NB4 (cell line): Measurements from ENCODE around the gene EML3.
"Not testable (repeated sequence)": the region's sequence is repeated elsewhere in the genome, so short reads cannot be mapped to it uniquely, and the experiment has no call there.

ENCODE experiments used
- MYC ChIP-seq: IDR thresholded peaks from 2 replicates; pipeline ENCODE4 v1.6.1; 2011; ENCODE audit warnings: low read depth, low read length
- POLR2A ChIP-seq: IDR thresholded peaks from 2 replicates; pipeline ENCODE4 v1.6.1; 2011; ENCODE audit warnings: mild to moderate bottlenecking; ENCODE audit not compliant: insufficient read length; ENCODE audit errors: extremely low read depth
- TF ChIP-seq, protein P1 (sequence below): IDR thresholded peaks from one replicate; pipeline ENCODE4 v1.5.1; 2012; ENCODE audit warnings: low read depth, low read length
- TF ChIP-seq, protein P2 (sequence below): IDR thresholded peaks from 2 replicates; pipeline ENCODE4 v1.6.1; 2011; ENCODE audit warnings: low read depth, low read length

DNA sequence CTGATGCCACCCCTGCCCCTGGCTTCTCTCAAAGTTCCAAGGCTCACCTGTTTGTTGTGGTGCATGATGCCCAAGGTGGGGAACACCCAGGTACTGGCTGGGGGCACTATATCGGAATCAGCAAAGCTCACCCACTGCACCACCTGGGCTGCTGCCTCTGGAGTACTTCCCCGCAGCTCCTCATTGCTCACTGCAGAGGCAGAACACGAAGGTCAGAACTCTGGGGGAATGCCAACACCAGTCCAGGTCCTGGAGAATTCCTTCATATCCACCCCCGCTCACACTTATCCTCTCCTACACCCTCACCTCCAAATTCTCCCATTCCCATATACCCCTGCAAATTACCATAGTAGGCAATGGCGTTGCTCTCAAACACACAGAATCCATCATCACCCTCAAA is 41.1 kb downstream of the EML3 start:
- not testable (repeated sequence) for TF ChIP-seq POLR2A, MYC
- TF ChIP-seq, protein P1, sequence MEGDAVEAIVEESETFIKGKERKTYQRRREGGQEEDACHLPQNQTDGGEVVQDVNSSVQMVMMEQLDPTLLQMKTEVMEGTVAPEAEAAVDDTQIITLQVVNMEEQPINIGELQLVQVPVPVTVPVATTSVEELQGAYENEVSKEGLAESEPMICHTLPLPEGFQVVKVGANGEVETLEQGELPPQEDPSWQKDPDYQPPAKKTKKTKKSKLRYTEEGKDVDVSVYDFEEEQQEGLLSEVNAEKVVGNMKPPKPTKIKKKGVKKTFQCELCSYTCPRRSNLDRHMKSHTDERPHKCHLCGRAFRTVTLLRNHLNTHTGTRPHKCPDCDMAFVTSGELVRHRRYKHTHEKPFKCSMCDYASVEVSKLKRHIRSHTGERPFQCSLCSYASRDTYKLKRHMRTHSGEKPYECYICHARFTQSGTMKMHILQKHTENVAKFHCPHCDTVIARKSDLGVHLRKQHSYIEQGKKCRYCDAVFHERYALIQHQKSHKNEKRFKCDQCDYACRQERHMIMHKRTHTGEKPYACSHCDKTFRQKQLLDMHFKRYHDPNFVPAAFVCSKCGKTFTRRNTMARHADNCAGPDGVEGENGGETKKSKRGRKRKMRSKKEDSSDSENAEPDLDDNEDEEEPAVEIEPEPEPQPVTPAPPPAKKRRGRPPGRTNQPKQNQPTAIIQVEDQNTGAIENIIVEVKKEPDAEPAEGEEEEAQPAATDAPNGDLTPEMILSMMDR: not testable (repeated sequence)
- TF ChIP-seq, protein P2, sequence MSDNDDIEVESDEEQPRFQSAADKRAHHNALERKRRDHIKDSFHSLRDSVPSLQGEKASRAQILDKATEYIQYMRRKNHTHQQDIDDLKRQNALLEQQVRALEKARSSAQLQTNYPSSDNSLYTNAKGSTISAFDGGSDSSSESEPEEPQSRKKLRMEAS: not testable (repeated sequence)
